Activated T-cell treated with anti-CD3 and anti-CD28 coated beads for 24 hours (primary cell): Measurements from ENCODE around the gene L3HYPDH.

Experiments used
- DNase-seq: peaks from one replicate; pipeline ENCODE4 v3.0.0-alpha.2; 2020; ENCODE audit warnings: low read depth

The L3HYPDH gene

DNA sequence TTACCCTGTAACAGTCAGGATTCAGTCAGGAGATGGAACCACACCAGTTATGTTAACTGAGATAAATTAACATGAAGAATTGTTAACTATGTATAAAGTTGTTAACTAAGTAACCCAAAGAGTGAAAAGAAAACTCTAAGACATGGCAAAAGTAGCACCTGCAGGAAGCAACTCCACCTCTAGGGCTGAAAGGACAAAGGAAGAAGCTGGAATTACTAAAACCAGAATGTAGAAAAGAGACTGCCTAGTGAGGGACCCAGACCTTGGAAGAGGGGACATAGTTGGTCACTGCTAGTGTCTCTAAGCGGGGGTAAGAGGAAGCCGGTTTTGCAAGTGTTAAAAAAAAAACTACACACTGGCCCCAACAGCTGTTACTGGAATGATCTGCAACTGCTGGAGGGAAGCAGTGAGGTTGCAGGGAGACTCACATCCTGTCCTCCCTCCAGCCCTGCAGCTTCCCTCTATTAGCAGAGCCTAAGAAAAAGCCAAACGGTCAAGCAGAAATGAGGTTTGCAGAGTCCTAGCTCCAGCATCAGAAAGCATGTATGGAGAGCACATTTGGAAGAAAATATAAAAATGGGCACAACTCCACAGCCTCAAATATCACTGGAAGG is 58.8 kb downstream of the L3HYPDH start:
- no peak for DNase-seq

DNA sequence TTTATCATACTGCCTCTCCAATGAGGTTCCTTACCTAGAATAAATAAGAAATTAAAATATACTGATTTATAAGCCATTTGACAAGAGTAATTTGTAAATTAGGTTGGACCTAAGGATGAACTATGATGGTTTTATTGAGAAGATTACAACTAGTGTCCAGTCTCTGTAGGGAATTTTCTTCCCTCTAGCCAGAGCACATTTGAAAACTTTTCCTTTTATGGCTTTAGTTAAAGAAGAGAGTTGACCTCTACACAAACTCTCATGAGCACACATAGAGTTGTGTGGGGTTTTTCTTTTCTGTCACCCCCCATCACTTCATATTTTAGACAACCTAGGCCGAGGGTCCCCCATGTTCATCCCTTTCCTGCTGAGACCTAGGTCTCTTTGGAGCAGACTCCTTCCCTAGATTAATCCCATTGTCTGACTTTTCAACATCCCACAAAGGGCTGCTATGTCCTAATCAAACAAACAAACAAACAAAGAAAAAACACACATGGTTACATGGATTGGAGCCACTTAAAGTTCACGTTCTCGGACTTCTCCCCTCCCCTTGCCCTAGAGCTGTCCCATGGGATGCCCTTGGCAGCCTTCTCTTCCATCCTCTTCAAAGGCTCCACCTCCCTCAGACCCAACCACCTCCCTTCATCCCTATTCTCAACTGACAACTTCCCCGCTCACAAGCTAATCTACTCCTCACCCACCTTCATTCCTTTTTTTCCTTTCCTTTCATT is 59.7 kb downstream of the L3HYPDH start:
- DNase-seq, result no peak
